ENCODE measurements around the gene CELSR1. TPM values are rescaled to one million over a fixed set of nuclear protein-coding genes. Genes with fewer than 3 reads are reported as not detected.

The CELSR1 gene
- total and polyA plus RNA-seq, 2 donors from 2014 or later, result 15.7 to 49.9 TPM

DNA sequence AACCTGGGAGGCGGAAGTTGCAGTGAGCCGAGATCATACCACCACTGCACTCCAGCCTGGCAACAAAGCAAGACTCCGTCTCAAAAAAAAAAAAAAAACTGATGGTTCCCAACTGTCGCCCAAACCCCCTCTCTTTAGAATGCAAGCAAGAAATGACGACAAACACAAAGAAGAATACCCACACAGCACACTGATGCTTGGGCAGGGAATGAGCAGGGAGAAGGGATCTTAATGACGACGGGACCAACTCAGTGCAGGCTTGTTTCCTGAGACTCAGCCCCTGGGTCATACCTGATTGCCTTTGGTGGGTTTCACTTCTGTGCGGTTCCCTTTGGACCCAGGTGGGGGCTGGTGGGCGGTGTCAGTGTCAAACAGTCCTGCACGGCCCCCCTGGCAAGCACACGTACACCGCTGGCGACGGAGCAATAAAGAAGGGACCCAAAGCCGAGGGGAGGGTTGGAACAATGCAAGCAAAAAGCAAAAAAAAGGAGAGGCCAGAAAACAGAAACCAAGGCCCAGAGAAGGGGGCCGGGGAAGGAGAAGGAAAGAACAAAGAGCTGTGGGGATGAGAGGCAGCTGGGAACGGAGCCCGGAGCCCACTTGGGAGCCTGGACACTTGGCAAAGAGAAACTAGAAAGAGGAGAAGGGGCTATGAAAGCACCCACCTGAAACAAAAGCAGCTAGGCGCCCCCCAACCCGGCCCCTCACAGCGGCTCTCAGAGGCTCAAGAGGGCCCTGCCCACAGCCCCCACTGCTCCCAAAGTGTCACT lies 99.6 kb downstream of the CELSR1 start:
- Histone ChIP-seq H3K36me3 (ENCODE audit: control insufficient read depth in 2 of 3, insufficient read depth in 3 of 3, low read length in 3 of 3) (peaks cover 0 to 6% (median 2%) of the 10 kb centered on the region in 3 donors), H3K4me1 (ENCODE audit: control insufficient read depth in 2 of 3, insufficient read depth in 2 of 3, low read depth in 1 of 3, low read length in 3 of 3) (no peaks in the 10 kb centered on the region), H3K27me3 (ENCODE audit: control insufficient read depth, insufficient read depth, low read length) (no peaks in the 10 kb centered on the region), H3K9me3 (ENCODE audit: control insufficient read depth in 2 of 3, insufficient read depth in 1 of 3, low read length in 3 of 3) (no peaks in the 10 kb centered on the region), H3K4me3 (ENCODE audit: low read length in 3 of 3) (no peak overlapping the region), H3K9ac (ENCODE audit: low read length in 3 of 3) (no peak overlapping the region), H3K27ac (ENCODE audit: low read depth in 2 of 2, low read length in 2 of 2) (no peak overlapping the region)
- DNase-seq, result peak in 2 of 5 donors; percentile 14 to 66
- TF ChIP-seq, protein P1, sequence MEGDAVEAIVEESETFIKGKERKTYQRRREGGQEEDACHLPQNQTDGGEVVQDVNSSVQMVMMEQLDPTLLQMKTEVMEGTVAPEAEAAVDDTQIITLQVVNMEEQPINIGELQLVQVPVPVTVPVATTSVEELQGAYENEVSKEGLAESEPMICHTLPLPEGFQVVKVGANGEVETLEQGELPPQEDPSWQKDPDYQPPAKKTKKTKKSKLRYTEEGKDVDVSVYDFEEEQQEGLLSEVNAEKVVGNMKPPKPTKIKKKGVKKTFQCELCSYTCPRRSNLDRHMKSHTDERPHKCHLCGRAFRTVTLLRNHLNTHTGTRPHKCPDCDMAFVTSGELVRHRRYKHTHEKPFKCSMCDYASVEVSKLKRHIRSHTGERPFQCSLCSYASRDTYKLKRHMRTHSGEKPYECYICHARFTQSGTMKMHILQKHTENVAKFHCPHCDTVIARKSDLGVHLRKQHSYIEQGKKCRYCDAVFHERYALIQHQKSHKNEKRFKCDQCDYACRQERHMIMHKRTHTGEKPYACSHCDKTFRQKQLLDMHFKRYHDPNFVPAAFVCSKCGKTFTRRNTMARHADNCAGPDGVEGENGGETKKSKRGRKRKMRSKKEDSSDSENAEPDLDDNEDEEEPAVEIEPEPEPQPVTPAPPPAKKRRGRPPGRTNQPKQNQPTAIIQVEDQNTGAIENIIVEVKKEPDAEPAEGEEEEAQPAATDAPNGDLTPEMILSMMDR (IDR thresholded peaks at IDR 0.05; ENCODE audit: borderline replicate concordance, extremely low read depth, insufficient read depth), result no peak
- no peak for FAIRE-seq
- intact Hi-C loops (cut with DNase I), result no loop called here

DNA sequence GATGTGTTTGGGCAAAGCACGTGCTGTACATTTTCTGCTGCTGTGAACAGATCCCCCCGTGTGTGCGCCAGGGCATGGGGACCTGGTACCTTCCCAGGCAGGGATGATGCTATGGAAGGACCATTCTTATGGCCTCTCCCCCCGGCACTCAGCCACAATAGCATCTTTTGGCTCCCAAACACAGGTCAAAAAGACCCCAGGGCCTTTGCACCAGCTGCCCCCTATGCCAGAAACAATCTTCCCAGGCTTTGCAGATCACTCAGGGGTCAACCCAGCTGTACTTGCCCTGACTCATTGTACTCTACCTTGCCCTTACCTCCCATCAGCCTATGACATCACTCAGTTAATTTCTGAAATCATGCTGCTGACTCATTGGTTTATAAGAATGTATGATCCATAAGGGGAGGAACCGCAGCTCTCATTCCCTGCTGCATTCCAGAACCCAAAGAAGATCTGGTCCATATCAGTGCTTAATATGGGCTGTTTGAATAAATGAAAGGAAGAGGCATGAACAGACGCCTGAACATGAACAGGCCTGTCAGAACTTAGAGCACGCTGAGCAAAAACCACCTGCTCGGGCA lies 100.7 kb downstream of the CELSR1 start:
- FAIRE-seq (no peak), DNase-seq (no peak)
- intact Hi-C loops (cut with DNase I), result no loop called here
- Histone ChIP-seq H3K9ac (ENCODE audit: low read length in 3 of 3) (no peak overlapping the region), H3K27ac (ENCODE audit: low read depth in 2 of 2, low read length in 2 of 2) (no peak overlapping the region), H3K4me1 (ENCODE audit: control insufficient read depth in 2 of 3, insufficient read depth in 2 of 3, low read depth in 1 of 3, low read length in 3 of 3) (peaks cover 0 to 5% (median 0%) of the 10 kb centered on the region in 3 donors), H3K36me3 (ENCODE audit: control insufficient read depth in 2 of 3, insufficient read depth in 3 of 3, low read length in 3 of 3) (peaks cover 0 to 6% (median 2%) of the 10 kb centered on the region in 3 donors), H3K27me3 (ENCODE audit: control insufficient read depth, insufficient read depth, low read length) (no peaks in the 10 kb centered on the region), H3K9me3 (ENCODE audit: control insufficient read depth in 2 of 3, insufficient read depth in 1 of 3, low read length in 3 of 3) (no peaks in the 10 kb centered on the region), H3K4me3 (ENCODE audit: low read length in 3 of 3) (no peak overlapping the region)
- TF ChIP-seq, protein P1 (IDR thresholded peaks at IDR 0.05; ENCODE audit: borderline replicate concordance, extremely low read depth, insufficient read depth), result no peak

DNA sequence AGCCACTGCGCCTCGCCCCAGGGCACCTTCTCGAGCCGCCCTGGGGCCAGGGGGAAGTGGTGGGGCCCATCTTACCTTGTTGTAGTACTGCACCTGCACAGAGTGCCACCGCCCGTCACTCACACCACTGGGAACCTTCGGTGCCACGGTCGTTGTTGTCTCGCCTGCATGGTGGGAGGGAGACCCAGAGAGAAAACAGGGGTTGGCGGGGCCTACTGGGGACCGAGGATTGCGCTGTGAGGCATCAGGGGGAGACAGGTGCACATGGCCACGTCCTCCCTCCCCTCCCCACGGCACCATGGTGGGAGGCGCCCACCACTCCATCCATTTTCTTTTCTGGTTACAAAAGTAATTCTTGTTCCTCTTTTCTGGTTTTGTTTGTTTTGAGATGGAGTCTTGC lies 104.1 kb downstream of the CELSR1 start:
- no peak overlapping the region for H3K4me3 ChIP-seq (ENCODE audit: low read length in 3 of 3)

More for the DNA sequence above, 104.1 kb downstream of the CELSR1 start:
- TF ChIP-seq, protein P1 (IDR thresholded peaks at IDR 0.05; ENCODE audit: borderline replicate concordance, extremely low read depth, insufficient read depth), result no peak
- FAIRE-seq, result no peak
- Histone ChIP-seq H3K36me3 (ENCODE audit: control insufficient read depth in 2 of 3, insufficient read depth in 3 of 3, low read length in 3 of 3) (peaks cover 0 to 6% (median 2%) of the 10 kb centered on the region in 3 donors), H3K9me3 (ENCODE audit: control insufficient read depth in 2 of 3, insufficient read depth in 1 of 3, low read length in 3 of 3) (no peaks in the 10 kb centered on the region), H3K27ac (ENCODE audit: low read depth in 2 of 2, low read length in 2 of 2) (no peak overlapping the region), H3K27me3 (ENCODE audit: control insufficient read depth, insufficient read depth, low read length) (no peaks in the 10 kb centered on the region), H3K9ac (ENCODE audit: low read length in 3 of 3) (no peak overlapping the region), H3K4me1 (ENCODE audit: control insufficient read depth in 2 of 3, insufficient read depth in 2 of 3, low read depth in 1 of 3, low read length in 3 of 3) (peaks cover 0 to 9% (median 0%) of the 10 kb centered on the region in 3 donors)
- no peak for DNase-seq
- intact Hi-C loops (cut with DNase I), result no loop called here

Data from kidney (tissue), 14 donors.